Activated CD4-positive, alpha-beta T cell treated with anti-CD3 and anti-CD28 coated beads, Interleukin-2, amount 50 U/mL, for 24 hours (primary cell): ENCODE data around the gene TP73.
A peak's percentile ranks its signal among the peaks of the same experiment; 100 is the strongest.

ENCODE experiments used
- DNase-seq, 2 donors: peaks; one replicate each; pipeline ENCODE4 v3.0.0-alpha.2; 2020; ENCODE audit warnings: low read depth in 1 of 2, low spot score in 1 of 2

Gene TP73

DNA sequence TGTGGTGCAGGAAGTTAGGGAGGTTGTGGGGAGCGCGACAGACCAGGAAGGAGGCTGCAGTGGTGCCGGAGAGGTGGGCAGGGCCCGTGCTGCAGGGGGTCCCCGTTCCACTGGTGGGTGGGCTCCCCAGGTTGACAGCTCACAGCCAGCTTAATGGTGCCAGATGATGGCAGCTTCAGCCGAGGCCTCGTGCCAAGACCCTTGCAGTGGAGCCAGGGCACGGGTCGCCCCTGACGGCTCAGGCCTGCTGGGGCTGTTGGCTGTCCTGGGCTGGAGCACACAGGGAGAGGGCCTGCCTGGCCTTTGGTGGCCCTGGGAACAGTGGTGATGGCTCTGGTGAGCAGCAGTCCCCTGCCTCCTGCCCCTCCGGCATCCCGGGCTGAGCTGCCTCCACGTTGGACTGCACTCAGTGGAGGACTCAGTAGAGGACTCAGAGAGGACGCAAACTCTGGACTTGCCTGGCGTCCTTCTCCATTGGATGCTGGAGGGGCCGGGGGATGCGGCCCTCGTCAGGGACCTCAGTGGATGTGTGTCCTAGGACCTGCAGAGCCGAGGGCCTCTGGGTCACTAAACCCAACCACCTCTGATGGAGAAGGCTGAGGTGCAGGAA, 53.1 kb downstream of the TP73 start:
- DNase-seq = no peak

DNA sequence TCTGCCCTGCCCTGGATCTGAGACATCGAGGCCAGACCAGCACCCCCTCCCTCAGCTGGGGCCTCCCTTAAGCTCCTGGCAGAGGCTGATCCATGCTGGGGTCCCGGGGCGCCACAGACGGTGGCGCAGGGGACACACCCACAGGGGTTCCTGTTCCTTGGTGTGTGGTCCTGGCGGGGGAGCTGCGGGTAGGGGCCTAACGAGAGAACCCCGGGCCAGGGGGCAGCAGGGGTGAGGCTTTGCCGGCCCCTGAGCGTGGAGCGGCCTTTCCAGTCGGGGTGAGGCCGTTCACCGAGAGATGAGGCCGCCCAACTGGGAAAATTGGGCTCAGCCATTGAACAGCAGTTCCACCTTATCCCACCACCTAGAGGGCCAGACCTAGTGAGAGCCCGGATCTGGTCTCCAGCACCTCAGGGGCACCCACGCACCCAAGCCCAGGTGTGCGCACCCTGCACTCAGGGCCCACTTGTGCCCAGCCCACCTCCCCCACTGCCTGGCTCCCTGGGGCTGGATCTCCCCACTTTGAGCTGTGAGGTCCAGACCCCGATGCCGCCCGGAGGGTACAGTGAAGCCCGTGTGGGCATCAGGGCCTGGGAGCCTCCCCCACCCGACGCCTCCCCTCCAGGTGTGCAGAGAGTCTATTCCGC, 54.5 kb downstream of the TP73 start:
- no peak for DNase-seq

DNA sequence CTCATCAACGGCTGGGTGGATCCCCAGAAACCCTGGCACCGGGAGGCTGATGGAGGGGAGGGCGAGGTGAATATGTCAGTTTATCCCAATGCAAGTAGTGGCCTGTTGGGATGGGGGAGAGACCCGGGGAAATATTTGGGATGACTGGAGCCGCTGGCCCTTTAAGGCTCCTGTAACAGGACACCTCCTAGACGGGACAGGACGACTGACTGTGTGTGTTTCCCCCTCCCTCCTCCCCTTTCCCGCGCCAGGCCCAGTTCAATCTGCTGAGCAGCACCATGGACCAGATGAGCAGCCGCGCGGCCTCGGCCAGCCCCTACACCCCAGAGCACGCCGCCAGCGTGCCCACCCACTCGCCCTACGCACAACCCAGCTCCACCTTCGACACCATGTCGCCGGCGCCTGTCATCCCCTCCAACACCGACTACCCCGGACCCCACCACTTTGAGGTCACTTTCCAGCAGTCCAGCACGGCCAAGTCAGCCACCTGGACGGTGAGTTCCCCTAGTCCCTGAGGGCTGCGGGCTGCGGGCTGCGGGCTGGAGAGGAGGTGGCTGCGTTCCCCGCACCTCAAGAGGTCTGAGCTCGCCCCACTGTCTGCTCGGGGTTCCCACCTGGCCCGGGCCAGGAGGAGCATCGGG, 55.1 kb downstream of the TP73 start:
- DNase-seq = no peak

DNA sequence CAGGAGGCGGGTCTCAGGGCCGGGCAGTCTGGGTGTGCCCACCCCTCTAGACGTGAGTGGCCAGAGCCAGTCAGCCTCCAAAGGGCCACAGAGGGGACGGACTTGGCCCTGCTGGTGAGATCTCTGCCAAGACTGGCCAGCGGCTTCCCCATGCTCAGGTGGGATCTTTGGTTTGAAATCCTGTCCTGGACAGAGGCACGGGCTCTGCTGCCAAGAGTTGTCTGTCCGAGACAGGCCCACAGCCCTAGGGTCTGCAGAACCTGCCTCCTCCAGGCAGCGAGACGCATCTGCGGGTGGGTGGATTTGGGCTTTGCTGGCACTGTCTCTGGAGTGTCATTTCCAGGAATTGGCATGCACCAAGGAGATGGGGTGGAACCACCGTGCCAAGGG, 55.6 kb downstream of the TP73 start:
- no peak for DNase-seq

DNA sequence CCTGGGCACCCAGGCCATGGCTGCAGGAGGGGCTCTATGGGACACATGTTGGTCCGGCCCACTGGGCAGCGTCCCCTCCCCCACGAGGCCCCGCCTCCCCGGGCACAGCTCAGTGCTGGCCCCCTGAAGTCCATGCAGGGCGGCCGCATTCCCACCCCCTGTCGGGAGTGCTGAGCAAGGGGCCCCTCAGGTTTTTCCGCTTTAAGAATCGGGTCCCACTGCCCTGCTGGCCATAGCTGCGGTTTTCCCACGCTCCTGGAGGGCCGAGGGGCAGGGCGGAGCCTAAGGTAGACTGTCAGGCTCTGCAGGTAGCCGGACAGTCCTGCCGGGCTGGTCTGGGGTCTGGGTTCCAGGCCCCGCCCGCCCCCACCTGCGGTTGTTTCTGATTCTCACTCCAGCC, 56.5 kb downstream of the TP73 start:
- DNase-seq = no peak

DNA sequence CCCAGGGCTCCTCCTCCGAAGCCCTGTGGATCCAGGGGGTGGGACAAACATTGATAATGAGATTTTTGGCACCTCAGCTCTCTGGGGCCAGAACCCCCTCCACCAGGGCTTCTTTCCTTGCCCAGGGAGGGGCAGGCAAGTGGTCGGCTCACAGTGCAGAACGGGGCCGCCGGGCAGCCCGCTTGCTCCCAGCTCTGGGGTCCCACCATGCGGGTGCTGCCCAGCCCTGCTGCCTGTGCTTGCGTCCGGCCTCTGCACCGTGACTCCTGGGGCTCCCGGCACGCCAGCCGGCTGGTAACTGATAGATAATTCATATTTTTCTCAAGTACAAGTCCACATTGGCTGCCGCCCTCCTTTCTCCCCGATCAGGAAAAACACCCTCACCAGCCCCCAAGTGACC, 57.9 kb downstream of the TP73 start:
- DNase-seq = no peak

DNA sequence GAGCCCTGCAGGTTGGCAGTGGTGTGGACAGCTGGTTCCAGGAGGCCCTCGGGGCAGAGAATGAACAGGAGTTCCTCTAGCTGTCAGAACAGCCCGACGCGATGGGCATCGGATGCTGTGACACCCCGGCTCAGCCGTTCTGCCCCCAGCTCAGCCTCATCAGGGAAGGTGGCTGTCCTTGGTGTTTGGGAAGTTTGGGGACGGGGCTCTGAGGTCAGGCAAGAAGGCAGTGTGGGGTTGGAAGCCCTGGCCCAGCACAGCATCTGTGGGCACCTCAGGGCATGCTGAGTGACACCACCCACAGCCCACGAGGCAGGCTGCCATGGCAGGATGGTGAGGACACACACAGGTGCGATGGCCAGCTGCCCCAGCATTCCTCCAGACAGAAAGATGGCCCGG, 59.1 kb downstream of the TP73 start:
- no peak for DNase-seq

DNA sequence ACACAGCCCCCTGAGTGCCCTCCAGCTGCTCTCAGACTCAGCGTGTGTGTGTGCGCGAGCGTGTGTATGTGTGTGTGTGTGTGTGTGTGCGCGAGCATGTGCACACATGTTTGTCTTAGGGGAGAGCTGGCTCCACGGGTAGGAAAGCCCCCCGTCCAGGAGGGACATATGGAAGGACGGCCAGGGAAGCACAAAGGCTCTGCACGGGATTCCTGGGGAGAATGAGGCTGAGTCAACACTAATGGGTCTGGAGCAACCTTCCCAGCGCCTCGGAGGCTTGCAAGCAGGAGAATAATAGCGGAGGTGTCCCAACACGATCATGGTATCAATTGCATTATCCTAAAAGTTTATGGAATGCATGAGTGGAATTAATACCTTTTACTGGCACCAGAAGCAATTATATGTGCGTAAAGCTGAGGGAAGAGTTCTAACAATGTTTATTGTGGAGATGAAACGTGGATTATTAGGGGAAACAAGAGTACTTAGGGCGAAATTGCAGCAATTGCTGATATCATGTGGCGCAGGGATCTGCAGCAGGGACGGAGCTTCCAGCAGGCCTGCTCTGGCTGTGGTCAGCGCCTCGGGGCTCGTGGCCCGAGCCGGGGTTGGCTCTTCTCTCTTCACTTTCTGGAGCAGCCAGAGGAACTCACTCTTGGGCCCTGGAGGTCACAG, 59.6 kb downstream of the TP73 start:
- DNase-seq = no peak

DNA sequence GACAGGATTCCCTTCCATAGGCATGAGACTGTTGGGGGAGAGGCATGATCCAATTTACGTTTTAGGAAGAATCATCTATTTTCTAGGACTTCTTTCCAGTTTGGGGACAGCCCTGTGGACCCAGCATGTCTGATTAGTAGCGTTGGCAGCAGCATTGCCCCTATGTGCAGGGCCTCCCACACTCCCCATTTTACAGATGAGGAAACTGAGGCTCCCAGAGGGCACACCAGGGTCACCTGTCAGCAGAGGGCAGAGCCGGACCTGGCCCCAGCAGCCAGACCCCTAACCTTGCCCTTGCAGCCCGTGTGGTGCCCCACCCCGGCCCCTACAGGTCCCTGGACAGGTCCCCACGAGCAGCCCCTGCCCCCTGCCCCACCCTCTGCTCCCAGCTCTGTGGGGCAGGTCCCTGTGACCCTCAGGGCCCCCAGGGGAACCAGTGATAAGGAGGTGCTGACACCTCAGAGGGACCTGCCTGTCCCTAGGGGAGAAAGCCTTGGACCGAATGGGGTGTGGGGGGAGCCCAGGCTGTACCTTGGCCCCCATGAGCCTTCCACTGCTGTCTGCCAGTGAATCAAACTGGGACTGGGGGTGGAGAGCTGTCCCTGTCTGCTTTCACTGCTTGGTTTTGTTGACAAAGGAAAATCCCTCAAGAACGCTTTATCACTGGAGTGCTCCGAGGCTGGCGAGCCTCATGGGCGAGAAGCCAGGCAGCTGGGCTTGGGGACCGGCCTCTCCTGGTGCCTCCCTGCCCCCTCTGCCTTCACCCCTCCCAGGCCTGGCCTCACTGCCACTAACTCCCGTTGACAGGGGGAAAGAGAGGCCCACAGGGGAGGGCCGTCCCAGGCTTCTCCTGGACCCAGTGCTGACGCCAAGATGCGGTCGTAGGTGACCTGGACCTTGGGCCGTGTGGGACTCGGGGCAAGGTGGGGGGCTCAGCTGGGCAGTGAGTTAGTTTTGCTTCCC, 60.5 kb downstream of the TP73 start:
- no peak for DNase-seq

DNA sequence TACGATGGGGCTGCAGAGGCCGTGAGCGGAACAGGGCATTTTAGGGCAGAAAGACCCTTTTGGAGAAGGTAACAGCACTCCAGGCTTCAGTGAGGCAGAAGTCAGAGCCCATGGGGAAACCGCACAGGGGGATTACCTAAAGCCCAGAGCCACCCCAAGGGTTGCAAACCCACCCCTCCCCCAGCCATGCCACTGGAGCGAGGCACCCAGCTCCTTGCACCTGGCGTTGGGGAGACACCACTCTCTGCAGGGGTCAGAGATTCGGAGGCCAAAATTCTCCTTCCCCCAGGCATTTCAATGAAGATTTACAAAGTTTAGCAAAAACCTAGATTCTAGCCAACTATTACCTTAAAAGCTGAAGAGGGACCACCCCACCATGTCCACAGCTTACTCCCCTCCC, 61.5 kb downstream of the TP73 start:
- no peak for DNase-seq

DNA sequence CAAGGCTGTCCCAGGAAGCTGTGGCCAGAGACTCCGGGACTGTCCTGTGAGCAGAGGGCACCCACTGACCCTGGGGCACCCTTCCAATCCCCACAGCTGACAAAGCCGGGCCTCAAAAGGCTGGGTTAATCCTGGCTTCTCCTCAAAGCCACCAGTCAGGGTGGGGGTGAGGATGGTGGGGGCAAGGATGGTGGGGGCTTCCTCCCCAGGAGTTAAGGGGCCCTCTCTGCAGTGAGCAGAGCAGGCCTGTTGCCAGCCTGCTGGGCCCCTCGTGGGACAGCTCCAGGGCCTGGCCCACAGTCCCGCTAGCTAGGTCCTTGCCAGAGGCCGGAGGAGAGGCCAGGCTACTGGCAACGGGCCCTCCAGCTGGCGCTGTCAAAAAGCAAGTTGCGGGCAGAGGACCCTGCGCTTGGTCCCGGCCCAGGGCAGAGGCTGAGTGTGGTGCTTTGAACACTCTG, 62.0 kb downstream of the TP73 start:
- no peak for DNase-seq

DNA sequence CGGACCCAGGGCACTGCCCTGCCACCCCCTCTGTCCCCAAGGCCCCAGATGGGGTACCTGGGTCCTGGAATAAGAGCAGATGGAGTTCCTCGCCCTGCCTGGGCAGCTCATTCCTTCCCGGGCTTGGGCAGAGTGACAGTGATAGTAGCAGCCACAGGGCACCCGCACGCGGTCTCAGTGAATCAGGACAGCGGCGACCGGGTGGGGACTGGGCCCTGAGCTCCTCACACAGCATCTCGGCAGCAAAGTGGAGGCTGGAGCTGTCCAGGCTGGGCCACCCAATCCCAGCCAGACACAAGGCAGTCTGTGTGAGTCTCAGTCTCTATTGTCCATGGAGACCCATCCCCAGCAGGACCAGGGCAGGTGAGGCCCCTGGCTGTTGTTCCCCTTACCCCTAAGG, 62.5 kb downstream of the TP73 start:
- DNase-seq = no peak

DNA sequence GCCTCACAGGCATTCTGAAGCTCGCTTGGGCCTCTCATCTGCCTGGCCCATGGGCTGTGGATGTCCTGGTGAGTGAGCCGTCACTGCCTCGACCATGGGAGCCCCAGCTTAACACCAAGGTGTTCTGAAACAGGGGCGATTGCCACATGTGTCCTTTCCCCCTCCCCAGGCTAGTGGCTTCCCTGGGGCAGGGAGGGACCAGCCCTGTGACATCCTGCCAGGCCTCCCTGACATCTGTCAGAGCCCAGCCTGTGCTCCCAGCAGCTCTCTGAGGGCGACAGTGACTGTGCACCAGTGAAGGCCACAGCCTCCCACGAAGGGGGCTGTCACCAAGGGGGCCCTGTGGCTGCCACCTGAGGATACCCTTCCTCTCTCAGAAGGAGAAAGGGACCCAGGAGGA, 64.0 kb downstream of the TP73 start:
- DNase-seq = no peak

DNA sequence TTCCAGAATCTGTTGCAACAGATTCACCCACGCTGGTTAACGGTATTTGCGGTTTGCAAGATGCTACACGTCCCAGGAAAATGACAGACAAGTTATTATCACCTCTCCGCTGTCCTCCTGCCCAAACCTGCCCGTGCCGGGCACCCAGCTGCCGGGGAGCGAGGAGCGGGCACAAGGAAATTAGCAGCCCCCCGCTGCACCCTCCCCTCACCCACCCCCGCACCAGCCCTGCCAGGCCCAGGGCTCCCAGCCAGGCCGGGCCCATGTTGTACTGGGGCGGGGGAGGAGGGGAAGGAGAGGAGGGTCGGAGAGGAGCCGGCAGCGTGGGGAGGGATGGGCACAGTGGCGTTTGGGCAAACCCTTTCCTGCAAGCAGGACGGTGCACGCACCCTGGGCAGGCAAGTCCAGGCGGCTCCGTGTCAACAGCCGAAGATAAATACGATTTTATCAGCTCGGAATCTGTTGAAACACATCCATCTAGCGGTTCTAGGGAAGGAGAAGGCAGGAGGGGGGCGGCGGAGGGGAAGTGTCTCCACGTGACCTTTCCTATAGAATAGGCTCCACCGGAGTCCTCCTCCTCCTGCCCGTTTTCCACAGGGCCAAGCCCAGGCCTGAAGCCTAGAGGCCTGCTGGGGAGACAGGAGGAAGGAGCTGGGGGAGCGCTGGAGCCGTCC, 64.9 kb downstream of the TP73 start:
- no peak for DNase-seq

DNA sequence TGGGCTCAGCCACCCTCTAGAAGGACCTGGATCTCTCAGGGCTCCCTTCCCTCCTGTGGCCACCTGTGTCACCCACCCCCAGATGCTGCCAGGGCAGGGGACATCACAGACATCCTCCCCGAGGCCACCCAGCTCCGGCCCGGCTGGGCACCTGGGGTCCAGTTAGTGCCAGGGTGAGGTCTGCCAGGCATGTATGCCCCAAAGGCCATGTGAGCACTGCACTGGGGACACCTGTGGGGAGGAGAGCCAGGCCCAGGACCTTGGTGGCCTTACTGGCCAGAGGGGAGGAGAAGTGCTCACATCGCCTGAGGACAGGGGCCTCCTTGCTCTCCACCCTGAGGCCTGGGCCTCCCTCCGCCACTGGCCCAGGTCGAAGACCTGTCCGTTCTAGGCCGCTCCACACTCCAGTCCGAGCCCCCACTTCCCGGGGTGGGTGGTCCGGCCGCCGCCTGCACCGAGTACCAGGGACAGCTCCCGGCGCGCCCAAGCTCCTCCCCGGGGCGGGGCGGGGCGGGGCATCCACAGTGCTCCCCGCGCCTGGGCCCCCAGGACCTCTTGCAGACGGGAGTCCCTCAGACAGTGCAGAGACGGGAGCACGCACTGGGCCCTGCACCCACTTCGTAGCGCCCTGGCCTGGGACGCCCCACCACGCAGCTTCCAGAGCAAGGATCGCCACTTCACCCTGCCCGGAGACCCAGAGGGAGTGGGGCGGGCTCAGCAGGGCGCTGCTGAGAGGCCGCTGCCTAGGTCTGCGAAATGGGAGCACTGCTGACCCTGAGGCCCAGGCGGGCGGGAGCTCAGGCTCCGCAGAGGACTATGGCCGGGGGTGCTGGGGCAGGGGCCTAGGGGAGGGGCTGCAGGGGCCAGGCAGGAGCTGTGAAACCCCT, 65.6 kb downstream of the TP73 start:
- no peak for DNase-seq

DNA sequence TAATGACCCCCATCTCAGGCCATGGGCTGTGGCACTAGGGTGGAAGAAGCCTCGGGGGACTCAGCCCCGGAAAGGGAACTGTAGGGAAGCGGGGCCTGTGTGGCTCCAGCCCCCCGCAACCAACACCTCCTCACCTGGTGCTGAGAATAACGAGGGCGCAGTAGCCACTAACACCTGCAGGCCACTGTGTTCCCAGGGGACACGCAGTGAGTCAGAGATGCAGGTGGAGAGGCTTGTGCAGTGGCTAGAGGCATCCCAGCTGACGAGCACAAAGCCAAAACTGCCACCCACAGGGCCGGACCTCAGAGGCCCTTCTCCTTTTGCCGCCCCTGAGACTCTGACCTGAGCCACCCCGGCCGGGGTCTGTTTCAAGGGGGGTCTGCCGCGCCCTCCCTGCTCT, 66.4 kb downstream of the TP73 start:
- no peak for DNase-seq

DNA sequence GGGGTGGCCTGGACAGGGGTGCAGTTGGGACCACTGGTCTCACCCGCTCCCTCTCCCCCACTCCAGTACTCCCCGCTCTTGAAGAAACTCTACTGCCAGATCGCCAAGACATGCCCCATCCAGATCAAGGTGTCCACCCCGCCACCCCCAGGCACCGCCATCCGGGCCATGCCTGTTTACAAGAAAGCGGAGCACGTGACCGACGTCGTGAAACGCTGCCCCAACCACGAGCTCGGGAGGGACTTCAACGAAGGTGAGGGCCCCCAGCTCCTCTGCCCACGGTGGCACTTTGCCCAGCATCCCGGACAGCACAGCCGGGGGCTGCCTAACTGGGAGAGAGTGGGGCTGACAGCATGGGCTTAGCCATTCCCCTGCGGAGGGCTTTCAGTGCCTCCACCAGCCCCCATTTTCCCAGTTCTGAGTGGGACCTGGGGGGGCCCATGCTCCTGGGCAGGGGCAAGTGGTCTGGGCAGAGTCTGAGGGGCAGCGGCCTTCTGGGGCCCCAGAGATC, 69.7 kb downstream of the TP73 start:
- no peak for DNase-seq

DNA sequence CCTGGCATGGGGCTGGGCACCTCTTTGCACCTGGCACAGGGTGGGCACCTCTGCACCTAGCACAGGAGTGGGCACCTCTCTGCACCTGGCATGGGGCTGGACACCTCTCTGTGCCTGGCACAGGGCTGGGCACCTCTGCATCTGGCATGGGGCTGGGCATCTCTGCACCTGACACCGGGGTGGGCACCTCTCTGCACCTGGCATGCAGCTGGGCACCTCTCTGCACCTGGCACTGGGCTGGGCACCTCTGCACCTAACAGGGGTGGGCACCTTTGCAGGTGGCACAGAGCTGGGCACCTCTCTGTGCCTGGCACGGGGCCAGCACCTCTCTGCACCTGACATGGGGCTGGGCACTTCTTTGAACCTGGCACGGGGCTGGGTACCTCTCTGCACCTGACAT, 70.5 kb downstream of the TP73 start:
- no peak for DNase-seq

DNA sequence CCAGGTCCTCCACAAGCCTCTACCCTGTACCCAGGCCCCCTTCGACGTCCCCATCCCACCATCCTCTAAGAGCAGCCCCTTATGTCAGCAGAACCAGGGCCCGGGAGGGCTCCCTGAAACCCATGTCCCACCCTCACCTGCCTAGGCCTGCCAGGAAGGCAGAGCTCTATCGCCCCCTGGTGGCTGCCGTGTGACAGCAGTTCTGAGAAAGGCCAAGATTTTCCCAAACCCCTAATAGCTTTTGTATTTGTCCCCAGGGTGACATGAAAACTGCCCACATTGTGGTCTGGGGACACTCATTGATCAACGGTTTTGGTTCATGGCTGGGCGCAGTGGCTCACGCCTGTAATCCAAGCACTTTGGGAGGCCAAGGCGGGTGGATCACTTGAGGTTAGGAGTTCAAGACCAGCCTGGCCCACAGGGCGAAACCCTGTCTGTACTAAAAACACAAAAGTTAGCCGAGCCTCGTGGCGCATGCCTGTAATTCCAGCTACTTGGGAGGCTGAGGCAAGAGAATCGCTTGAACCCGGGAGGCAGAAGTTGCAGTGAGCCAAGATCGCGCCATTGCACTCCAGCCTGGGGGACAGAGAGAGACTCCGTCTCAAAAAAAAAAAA, 72.2 kb downstream of the TP73 start:
- peak; percentile 57 to 67 for DNase-seq
